Measurements from ENCODE around the gene RNASE1.
"Not testable (repeated sequence)": the region's sequence is repeated elsewhere in the genome, so short reads cannot be mapped to it uniquely, and the experiment has no call there.

The RNASE1 gene

GRCh38 chr14:20823859-20824258, 21.2 kb upstream of the RNASE1 start:
- no peak for DNase-seq (ENCODE audit: low read depth in 1 of 2, low spot score in 1 of 2)
- TF ChIP-seq JUND (IDR thresholded peaks at IDR 0.05; ENCODE audit: low read depth), result no peak
- in situ Hi-C loops (cut with HindIII; ENCODE audit: low pct_unique_long_range_greater_than_20kb, low sequenced_read_pairs), result no loop called here

- DNase-seq (ENCODE audit: low read depth in 1 of 2, low spot score in 1 of 2); in situ Hi-C loops (cut with HindIII; ENCODE audit: low pct_unique_long_range_greater_than_20kb, low sequenced_read_pairs): not testable (repeated sequence)
These were observed 19.0 kb upstream of the RNASE1 start for GRCh38 chr14:20821521-20822108.

DNA sequence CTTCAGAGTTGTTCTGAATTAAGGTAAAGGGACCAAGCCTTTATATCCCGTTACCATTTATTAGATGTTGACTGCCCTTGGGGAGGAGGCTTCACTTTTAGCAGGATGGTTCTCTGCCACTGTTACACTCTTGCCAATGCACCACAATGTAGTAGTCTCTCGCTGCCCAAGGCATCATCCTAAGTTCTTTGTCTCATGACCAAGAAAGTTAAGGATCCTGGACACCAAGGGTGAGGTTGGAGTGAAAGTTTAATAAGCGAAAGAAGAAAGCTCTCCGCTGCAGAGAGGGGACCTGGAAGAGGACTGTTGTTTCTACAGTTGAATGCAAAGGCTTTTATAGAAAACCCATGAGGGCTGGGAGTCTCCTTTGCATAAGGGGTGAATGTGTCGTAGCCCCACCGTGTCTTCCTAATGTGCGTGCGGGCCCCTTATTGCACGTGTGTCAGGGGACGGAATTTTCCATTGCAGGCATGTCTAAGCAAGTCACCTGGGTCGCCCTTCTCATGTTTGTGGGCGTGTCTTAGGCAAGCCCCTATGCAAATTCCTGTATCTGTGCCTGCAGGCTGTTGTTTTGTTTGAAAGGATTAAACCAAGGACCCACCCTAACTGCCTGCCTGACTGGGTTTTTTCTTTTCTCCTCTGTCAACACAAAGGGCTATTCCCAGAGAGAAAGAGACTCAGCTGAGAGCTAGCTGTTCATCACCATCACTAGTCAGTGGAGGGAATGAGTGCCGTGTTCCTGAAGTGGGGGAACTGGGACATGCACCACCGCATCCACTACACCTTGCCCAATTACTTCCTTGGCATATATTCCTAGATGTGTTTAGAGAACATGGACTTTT, 17.6 kb upstream of the RNASE1 start:
- no peak for DNase-seq (ENCODE audit: low read depth in 1 of 2, low spot score in 1 of 2)
- in situ Hi-C loops (cut with HindIII; ENCODE audit: low pct_unique_long_range_greater_than_20kb, low sequenced_read_pairs), result no loop called here
- TF ChIP-seq JUND (IDR thresholded peaks at IDR 0.05; ENCODE audit: low read depth), result no peak

DNA sequence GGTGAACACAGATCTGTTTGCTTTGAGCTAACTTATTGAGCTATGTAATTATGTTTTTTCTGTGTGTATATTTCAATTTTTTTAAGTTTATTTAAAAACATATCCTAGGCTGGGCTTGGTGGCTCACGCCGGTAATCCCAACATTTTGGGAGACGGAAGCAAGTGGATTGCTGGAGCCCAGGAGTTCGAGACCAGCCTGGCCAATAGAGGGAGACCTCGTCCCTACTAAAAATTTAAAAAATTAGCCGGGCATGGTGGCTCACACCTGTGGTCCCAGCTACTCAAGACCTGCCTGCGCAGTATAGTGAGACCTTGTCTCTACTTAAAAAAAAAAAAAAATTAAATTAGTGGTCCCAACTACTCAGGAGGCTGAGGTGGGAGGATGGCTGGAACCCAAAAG, 16.2 kb upstream of the RNASE1 start:
- in situ Hi-C loops (cut with HindIII; ENCODE audit: low pct_unique_long_range_greater_than_20kb, low sequenced_read_pairs), result no loop called here
- no peak for TF ChIP-seq JUND (IDR thresholded peaks at IDR 0.05; ENCODE audit: low read depth)
- peak in 1 of 2 experiments; percentile 28 for DNase-seq (ENCODE audit: low read depth in 1 of 2, low spot score in 1 of 2)

DNA sequence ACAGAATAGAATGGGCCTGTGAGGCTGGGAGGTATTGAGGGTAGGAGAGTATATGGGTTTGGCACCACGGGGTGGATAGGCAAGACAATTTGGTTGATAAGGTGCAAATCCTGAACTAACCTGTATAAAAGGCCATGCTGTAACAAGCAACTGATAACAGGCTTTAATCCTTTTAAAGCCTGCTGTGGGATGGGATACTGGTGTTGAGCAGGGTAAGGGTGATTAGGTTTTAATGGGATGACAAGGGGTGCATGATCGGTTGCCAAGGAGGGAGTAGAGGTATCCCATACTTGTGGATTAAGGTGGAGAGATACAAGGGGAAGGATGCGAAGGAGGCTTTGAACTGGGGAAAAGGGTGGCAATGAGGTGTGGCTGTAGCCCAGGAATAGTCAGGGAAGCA, 13.3 kb upstream of the RNASE1 start:
- DNase-seq (ENCODE audit: low read depth in 1 of 2, low spot score in 1 of 2); in situ Hi-C loops (cut with HindIII; ENCODE audit: low pct_unique_long_range_greater_than_20kb, low sequenced_read_pairs): not testable (repeated sequence)

DNA sequence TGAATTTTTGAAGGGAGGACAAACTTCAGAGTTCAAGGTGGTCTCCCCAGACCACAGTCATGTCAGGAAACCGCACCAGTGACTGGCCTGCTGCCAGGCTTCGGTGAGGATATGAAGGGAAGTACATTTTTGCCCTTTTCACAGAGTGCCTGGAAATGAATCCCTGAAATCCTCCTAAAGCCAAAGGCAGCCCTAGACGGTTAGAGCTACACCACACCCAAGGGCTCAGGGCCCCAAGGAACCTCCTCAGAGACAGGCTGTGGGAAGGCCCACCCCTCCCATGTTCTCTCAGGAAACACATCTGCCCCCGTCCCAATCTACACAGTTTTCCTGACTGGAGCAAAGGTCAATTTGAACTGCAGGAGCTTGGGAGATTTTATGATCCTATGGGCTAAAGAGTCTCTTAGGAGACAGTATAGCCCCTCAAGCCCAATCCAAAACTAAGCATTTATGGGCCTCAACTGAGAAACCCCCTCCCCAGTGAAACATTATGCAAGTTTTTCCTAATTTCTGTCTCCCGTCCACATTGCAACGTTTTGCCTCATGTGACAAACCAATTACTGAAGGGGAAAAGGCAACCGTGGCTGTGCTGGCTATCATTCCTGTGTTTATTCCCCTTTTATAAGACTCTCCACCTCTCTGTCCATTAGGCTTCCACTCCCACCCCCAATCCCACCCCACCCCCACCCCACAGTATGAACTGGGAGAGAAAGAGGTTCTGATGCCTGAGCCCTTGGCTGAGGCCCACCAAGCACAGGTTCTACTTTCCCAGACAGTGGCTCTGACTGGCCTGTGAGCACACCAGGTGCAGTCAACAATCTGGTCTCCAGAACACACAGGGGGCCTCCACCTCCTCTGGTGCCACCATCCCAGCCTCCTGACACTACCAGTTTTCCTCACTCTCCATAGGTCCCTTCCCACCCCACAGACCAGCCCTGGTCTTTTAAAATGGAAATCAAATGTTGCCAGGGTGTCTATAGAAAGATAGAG, 9.6 kb upstream of the RNASE1 start:
- TF ChIP-seq JUND (IDR thresholded peaks at IDR 0.05; ENCODE audit: low read depth), result no peak
- no peak for DNase-seq (ENCODE audit: low read depth in 1 of 2, low spot score in 1 of 2)
- in situ Hi-C loops (cut with HindIII; ENCODE audit: low pct_unique_long_range_greater_than_20kb, low sequenced_read_pairs), result no loop called here

DNA sequence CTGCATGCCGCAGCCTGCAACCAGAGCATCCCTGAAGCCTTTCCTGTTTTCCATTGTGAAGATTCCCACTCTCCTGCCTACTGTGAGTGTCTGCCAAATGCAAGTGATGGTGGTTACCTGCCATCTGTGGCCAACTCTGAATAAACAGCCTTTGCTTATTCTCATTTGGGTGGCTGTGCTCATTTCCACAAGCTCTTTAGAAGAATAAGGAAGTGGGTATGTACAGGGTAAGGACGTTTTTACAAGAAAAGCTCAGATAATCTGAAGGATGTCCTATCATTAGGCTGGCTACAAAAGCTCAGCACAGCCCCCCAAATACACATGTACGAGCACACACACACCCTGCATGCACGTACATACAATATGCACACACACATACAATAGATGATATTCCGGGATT, 7.3 kb upstream of the RNASE1 start:
- TF ChIP-seq JUND (IDR thresholded peaks at IDR 0.05; ENCODE audit: low read depth), result no peak
- in situ Hi-C loops (cut with HindIII; ENCODE audit: low pct_unique_long_range_greater_than_20kb, low sequenced_read_pairs), result no loop called here
- no peak for DNase-seq (ENCODE audit: low read depth in 1 of 2, low spot score in 1 of 2)

GRCh38 chr14:20808162-20808483, 5.5 kb upstream of the RNASE1 start:
- in situ Hi-C loops (cut with HindIII; ENCODE audit: low pct_unique_long_range_greater_than_20kb, low sequenced_read_pairs), result no loop called here
- no peak for TF ChIP-seq JUND (IDR thresholded peaks at IDR 0.05; ENCODE audit: low read depth)
- no peak for DNase-seq (ENCODE audit: low read depth in 1 of 2, low spot score in 1 of 2)

DNA sequence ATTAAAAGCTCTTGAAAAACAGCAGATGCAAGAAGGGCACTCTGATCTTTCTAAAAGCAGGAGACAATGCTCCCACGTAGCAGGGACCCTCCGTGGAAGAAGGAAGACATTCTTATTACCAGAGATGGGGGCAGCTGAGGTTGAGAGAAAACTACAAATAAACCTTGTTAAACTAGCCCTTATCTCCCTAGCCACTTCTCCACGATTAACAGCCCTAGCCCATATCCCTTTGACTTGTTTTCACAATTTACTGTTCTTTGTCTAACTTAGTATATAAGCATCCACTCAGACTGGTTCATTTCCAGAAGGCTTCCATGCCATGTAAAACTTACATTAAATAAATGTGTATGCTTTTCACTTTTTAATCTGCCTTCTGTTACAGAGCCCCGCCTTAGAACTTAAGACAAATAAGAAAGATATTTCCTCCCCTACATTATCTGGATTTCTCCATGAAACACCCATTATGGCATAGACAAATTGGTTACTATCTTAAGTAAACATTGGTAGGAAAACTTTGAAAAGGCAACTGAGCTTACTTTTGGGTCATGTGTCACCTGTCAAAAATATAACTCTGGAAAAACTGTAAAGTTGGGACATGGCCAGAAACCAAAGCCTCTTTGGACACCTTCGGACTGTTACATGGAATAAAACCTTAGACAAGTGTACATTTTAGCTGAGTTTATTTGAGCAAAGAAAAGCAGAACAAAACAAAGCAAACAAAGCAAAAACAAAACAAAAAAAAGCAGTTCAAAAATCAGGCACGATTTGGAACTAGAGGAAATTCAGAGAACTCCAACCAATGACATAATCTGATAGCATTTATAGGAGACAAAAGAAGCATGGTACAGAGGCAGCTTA, 4.9 kb upstream of the RNASE1 start:
- TF ChIP-seq JUND (IDR thresholded peaks at IDR 0.05; ENCODE audit: low read depth), result no peak
- in situ Hi-C loops (cut with HindIII; ENCODE audit: low pct_unique_long_range_greater_than_20kb, low sequenced_read_pairs), result no loop called here
- DNase-seq (ENCODE audit: low read depth in 1 of 2, low spot score in 1 of 2), result no peak

- TF ChIP-seq JUND (IDR thresholded peaks at IDR 0.05; ENCODE audit: low read depth), result no peak
- no peak for DNase-seq (ENCODE audit: low read depth in 1 of 2, low spot score in 1 of 2)
- in situ Hi-C loops (cut with HindIII; ENCODE audit: low pct_unique_long_range_greater_than_20kb, low sequenced_read_pairs), result no loop called here
These were observed 2.8 kb upstream of the RNASE1 start for GRCh38 chr14:20805485-20805884.

DNA sequence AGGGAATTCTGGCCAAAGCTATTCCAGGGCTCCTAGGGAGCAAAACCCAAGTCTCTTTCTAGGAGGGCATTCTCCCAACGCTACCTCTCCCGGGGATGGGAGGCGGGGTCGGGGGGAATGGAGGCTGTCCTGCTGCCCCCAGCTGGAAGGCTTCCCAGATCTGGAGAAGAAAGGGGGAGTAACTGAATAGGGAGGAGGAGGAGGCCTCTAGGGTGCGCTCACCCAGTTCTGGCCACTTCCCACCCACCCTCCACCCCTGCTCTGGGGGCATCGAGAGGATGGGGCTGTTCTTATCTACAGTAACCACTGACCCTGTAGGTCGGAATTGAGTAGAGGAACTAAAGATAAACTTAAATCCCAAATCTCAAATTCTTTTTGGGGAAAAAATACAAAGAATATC, 579 bp upstream of the RNASE1 start:
- no peak for TF ChIP-seq JUND (IDR thresholded peaks at IDR 0.05; ENCODE audit: low read depth)
- in situ Hi-C loops (cut with HindIII; ENCODE audit: low pct_unique_long_range_greater_than_20kb, low sequenced_read_pairs), result no loop called here
- no peak for DNase-seq (ENCODE audit: low read depth in 1 of 2, low spot score in 1 of 2)

- TF ChIP-seq JUND (IDR thresholded peaks at IDR 0.05; ENCODE audit: low read depth), result no peak
- peak; percentile 25 to 71 for DNase-seq (ENCODE audit: low read depth in 1 of 2, low spot score in 1 of 2)
- in situ Hi-C loops (cut with HindIII; ENCODE audit: low pct_unique_long_range_greater_than_20kb, low sequenced_read_pairs), result no loop called here
These were observed 918 bp downstream of the RNASE1 start for GRCh38 chr14:20801726-20802125.

Measured in T47D (cell line).